ENCODE results near the gene SYS1. TPM values are rescaled to one million over a fixed set of nuclear protein-coding genes. Genes with fewer than 3 reads are reported as not detected.
"Not testable (repeated sequence)": the region's sequence is repeated elsewhere in the genome, so short reads cannot be mapped to it uniquely, and the experiment has no call there.

Gene SYS1
- total RNA-seq, 1 donor: 31.2 TPM

DNA sequence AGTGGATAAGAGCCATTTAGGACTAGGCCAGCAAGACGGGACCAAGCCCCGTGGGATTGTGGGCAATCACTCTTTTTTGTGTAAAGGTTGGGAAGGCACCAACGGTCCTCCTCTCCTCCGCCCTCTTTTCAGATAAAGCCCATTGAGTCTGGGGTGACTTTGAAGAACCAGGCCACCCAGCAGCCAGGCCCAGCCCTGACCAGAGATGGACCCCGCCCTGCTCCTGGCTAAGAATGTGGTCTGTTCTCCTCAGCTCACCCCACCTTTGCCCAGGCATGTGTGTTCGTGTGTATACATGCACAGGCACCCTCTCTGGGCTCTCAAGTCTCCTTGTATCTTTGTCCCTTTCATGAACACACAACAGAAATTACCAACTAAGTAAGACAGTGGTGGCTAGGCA, 23.9 kb upstream of the SYS1 start:
- DNase-seq (ENCODE audit: low read depth in 2 of 3, low spot score in 2 of 3): no peak

DNA sequence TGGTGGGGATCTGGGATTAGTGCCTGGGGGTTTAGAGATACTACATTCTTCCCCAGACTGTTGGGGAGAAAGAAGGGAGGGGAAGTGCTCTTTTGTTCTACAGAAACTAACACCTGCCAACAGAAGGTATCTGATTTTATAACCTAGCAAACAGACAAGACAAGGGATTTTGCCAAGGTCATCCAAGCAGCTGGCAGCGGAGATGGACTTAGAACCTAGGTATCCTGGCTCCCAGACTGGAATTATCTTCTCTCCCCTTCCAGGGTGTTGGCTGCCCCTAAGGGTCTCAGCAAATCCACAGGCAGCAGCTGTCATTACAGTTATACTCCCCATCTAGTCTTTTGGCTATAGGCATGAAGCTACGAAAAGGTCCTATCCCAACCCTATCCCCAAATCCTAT, 23.2 kb upstream of the SYS1 start:
- no peak for DNase-seq (ENCODE audit: low read depth in 2 of 3, low spot score in 2 of 3)

DNA sequence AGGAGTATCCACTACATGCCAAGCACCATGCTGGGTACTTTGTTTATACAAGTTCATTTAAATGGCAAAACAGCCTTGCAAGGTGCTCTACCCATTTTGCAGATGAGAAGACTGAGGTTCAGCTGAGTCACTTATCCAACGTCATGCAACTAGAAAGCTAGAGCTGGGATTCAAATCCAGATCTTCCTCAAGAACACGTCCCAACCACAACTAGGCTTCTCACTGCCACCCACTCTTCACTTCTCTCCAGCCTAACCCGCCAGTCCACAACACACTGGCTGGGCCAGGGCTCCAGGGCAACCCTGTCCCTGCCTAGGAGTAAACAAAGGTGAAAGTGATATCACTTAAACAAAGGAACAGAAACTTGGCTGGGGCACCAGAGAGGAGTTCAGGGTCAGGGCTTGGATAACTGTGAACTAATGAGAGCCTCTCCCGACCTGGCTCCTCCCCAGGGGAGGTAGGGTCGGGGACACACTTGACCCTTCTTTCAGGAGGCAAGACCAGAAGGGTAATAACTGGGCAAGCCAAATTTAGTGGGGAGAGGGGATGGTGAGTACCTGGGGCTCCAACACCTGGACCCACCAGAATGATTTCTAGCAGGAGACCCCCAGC, 22.6 kb upstream of the SYS1 start:
- DNase-seq (ENCODE audit: low read depth in 2 of 3, low spot score in 2 of 3): no peak

DNA sequence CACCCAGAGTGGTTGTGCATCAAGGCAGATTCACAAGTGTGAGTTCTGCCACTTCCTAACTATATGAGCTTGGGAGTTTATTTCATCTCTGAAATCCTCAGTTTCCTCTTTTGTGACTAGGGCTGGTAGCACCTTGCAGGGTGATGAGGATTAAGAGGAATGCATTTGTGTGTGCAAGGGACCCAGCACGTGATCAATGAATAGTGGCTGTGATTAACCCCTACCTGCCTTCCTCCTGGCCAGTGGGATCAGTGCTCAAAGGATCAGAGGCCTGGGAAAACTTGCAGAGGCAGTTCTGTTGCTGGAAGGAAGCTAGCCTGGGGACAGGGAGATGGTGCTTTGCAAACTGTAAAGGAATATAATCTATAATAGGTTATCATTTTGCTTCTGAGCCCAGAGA, 22.0 kb upstream of the SYS1 start:
- DNase-seq (ENCODE audit: low read depth in 2 of 3, low spot score in 2 of 3): no peak

DNA sequence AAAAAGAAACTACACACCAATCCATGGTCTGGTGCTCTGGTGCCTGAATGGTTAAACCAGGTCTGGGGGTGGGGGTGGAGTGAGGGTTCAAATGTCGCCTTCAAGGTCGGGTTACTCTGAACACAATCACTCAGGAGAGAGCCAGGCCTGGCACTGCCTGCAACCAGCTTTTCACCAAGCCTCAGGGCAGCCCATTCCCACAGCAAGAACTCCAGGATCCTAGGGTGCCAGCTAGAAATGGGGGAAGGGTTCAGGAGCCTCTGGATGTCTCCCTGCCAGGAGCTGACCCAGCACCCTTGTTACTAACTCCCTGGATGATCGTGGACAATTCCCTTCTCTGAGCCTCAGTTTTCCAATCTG, 21.4 kb upstream of the SYS1 start:
- DNase-seq (ENCODE audit: low read depth in 2 of 3, low spot score in 2 of 3): no peak

DNA sequence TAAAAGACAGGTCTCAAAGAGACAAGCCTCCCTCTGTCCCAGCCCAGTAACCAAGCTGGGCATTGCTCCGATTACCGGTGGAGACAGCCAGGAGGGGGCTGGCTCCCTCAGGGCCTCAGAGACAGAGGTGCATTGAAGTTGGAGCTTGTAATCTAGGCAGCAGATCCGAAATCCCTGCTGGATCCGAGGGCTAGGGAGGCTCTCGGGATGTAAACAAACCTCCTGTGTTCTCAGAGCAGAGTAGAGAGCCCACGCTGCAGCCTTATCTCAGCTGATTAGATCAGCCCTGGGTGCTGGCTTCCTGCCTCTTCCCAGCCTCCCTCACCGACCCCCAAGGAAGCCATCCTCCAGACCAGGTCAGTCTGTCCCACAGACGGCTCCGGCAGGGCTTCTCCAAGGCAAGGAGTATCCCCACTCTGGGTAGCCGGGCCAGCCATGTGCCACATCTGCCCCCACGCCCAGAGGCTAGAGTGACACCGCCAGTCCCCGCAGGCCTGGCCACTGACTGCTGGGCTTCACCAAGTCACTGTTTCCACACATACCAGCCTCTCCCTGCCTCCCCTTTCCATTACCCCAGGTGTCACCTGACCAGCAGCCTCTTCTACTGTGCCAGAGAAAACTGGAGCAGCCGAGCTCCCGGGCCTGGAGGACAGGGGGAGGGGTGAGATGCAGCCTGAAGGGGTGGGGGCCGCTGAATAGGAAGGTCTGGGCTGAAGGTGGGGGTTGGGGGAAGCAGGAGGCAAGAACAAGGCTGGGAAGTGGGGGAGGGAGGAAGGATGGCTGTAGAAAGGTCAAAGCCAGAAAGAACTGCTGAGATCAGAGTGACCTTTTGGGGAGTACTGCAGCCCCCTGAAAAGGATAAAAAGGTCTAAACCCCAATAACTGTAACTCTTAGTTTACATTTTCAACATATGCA, 20.8 kb upstream of the SYS1 start:
- no peak for DNase-seq (ENCODE audit: low read depth in 2 of 3, low spot score in 2 of 3)

DNA sequence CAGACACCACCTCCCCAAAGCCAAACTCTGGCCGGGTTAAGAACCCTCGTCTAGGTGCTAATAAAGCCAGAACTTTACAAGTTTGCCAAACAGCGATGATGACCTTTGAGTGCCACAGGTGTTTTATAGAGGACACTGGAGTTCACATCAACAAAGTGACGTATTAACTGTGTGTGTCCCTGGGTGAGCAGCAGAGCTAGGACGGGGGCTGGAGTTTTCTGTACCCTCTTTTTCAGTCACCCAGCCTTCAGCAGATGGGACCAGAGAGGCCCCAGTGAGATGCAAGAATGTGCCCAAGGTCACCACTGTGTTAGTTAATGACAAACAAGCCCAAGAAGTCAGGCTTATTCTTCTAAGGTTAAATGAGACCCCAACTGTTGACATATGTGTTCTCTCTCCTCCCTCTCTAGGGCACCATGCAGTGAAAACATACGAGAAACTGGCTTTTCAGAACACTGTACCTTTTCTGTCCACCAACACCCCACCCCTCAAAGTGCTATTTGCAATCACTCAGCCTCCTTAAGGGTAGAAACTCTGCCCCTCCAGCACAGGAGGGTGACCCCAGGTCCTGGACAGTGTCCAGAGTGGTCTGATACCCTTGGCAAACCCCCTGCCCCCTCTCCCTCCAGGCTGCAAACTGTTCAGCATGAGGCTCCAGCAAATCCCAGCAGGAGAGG, 20.0 kb upstream of the SYS1 start:
- no peak for DNase-seq (ENCODE audit: low read depth in 2 of 3, low spot score in 2 of 3)

DNA sequence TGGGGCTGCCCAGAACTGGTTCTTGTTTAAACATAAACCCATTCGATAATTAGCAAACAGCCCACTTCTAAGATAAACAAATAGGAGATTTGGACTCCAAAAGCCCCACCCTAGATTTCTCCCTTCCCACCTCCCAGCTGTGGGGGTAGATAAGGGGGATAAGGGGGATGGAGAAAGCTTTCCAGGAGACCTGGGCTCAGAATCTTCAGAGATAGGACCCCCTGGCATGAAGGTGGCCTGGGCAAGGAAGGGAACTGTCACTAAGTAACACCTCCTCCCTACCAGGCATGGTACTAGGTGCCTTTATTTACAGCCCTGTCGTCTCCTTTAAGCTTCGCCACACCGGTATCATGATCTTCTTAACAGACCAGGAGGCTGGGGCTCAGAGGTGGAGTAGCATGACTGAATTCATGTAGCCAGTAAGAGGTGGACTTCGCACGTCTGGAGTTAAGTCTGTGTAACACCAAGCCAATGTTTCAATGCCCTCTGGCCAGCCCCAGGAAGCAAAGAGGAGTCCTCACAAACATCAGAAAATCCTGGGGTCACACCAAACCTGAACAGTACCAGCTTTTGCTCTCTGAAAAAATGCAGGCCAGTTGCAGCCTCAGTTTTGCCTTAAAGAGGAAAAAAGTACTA, 19.3 kb upstream of the SYS1 start:
- no peak for DNase-seq (ENCODE audit: low read depth in 2 of 3, low spot score in 2 of 3)

DNA sequence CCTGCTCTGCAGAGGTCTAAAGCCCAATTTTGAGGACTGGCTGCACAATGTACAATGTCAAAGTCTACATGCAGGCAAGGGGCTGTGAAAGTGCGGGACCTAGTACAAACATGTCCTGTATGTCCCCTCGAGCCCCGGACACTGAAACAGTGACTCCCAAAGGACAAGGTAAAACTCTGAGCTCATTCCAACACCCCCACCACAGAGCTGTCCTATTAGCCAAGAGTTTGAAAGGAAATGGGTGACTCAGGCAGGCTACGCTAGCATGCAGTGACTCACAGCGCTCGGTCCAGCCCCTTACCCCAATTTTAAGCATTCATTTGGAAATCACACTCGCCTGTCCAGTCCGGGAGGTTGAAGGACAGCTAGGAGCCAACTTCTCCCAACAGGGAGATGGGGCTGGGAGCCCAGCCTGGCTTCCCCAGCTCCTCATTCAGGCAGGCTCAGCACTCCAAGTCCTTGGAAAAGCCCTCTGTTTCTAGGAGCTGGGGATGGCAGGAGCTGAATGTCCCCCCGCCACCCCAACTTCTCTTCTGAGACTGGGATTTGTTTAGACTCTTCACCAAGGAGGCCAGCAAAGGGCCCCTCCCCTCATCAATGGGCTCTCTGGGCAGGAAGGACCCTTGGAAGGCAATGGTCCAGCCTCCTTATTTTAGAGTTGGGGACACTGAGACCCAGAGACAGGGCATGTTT, 18.6 kb upstream of the SYS1 start:
- peak in 1 of 3 donors; percentile 36 for DNase-seq (ENCODE audit: low read depth in 2 of 3, low spot score in 2 of 3)

DNA sequence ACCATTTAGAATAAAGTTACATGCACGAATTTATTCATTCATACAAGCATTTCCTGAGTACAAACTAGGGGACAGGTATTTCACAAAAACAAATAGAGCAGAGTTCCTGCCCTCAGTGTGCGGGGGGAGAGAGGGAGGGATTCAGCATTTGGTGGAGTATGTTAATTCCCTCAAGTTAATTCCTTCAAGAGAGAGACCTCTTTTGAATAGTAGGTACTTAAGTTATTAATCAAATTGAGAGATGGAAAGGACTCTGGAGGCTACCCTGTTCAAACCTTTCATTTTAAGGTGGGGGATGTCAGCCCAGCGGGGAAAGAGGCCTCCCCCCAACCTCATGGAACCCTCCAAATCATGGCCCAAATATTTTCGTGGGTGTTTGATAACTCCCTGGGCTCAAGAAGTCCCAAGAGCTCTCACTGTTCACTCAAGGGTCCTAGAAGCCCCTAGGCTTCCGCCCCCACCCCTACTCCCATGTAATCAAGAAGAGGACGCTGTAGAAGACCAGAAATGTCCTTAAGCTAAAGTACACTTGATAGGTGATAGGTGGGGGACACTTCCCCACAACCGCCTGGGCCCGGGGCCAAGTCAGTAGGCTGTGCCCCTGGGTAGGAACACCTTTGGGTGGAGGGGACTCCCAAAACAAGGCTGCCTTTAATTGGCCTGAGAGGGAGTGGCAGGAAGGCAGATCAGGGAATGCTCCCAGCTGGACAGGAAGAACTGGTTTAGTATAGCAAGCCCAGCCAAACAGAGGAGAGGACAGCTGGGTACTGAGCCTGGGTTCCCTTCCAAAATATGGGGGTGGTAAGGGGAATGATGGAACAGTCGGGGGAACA, 17.6 kb upstream of the SYS1 start:
- no peak for DNase-seq (ENCODE audit: low read depth in 2 of 3, low spot score in 2 of 3)

DNA sequence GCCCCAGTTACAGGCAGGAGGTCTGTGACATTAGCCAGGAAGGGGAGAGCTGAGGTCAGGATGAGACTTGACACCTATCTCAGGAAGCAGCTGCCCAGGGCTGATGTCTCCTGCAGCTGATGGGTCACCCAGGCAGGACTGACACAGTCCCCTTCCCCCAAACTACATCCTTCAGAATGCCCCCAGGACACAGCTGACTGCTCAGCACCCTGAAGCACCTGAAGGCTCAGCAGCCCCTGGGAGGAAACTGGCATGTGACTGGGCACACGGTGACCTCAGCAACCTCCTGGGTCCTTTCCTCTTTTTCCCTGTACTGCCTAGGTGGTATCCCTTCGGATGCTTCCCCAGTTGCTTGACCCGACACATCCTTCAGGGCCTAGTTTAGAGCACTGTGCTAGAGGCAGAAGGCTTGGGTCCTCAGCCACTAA, 16.7 kb upstream of the SYS1 start:
- DNase-seq (ENCODE audit: low read depth in 2 of 3, low spot score in 2 of 3): peak in 2 of 3 donors; percentile 67 to 88

DNA sequence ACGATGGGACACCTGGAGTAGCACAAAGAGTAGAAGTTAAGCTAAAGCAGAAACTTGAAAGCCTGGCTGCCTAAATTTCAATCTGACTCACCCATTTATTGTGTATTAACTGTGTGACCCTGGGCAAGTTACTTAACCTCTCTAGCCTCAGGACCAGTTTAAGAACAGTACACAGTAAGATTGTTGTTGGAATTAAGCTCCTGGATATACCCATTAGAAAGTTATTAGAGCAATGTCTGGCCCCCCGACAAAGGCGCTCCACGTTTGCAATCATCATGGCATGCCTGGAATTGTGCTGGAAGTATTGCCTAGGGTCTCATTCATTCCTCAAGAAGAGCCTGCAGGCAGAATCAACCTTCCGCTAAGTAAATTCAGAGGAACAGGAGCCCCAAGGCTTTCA, 16.1 kb upstream of the SYS1 start:
- DNase-seq (ENCODE audit: low read depth in 2 of 3, low spot score in 2 of 3): no peak

DNA sequence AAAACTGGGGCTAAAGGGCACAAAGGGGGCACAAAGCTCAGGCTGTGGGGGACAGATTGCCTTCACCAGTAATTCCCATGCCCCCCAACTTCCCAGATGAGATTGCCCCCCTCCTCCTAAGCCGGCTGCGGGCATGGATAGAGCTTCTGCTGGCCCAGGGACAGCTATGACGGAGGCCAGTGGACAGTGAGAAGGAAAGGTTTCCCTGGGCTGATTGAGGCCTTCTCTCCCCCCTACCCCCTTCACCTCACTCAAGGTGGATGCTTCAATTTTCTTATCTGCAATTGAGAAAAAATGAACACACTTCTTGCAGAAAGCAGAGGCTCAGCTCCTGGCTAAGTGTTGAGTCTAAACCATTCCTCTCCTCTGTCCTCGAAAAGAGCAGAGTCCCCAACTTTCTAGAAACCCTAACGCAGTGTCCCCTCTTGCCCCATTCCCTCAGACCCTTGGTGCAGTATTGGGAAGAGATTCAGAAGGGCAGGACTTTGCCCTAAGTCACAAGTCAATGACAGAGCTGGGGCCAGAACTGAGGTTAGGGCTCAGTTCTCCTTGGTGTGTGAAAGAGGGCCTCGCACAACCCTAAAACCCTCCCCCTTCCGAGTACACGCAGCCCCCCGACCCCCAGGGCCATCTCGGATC, 15.5 kb upstream of the SYS1 start:
- no peak for DNase-seq (ENCODE audit: low read depth in 2 of 3, low spot score in 2 of 3)

DNA sequence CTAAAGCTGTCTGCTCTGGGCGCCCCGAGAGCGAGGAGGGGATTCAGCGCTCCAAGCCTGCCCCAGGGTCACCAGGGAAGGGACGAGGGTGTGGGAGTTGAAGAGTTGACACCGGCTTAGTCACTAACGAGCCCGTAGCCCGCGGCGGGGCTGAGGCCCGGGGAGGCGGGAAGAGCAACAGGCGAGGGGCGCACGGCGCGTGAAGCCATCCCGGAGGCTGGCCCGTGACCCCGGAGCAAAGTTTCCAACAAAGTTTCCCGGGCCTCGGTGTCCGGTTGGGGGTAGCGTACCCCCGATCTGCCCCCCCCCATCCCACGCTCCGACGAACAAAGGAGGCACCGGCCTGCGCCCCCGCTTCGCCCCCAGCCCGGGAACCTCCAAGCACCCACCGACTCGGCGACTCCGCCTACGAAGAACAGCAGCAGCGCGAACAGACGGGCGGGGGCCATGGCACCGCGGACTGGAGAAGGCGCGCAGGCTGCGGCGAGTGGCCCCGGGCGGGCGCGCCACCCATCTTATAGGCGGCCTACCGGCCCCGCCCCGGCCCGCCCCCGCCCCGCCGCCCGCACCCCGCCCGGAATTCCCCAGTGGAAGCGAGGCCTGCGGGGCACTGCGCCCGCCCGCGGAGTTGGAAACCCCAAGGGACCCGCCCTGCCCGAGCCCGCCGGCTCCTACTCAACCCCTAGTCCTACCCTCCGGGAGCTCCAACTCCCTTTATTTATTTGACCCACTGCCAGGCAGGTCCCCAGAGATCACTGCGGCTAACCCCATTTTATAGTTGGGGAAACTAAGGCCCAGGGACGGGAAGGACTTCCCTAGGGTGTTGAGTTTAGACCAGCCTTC, 14.8 kb upstream of the SYS1 start, which contains the start of gene SDC4:
TSS of gene SDC4 (minus strand) at position 489 of the 843 bp plus-strand sequence. CDS start at position 449, 40 bp downstream.
- DNase-seq (ENCODE audit: low read depth in 2 of 3, low spot score in 2 of 3): peak in 2 of 3 donors; percentile 36 to 39

DNA sequence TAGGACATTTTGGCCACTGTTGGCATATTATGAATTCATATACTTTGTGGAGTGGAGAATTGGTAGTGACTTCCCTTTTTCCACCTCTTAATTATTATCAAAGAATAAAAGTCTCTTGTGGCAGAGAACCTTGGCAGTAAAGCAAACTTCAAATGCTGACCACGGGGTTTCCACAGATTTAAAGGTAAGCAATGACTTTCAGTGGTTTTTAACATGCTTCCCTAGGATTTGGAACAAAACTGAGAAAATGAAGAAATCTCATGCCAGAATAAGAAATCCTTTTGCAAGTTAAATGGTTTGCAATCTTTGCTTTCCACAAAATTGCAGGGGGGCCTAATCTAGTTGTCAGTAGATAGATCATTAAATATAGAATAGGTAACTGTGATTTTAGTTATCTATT, 12.7 kb upstream of the SYS1 start:
- DNase-seq (ENCODE audit: low read depth in 2 of 3, low spot score in 2 of 3): no peak

DNA sequence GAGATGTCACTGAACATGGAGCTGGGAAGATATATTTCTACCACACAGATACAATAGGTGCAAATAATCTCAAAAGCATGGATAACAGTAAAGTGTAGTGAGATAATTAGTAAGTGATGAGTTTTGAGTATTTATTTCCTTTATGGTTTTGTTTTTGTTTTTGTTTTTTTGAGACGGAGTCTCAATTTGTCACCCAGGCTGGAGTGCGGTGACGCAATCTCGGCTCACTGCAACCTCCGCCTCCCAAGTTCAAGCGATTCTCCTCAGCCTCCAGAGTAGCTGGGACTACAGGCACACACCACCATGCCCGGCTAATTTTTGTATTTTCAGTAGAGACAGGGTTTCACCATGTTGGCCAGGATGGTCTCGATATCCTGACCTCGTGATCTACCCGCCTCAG, 12.2 kb upstream of the SYS1 start:
- DNase-seq (ENCODE audit: low read depth in 2 of 3, low spot score in 2 of 3): not testable (repeated sequence)

DNA sequence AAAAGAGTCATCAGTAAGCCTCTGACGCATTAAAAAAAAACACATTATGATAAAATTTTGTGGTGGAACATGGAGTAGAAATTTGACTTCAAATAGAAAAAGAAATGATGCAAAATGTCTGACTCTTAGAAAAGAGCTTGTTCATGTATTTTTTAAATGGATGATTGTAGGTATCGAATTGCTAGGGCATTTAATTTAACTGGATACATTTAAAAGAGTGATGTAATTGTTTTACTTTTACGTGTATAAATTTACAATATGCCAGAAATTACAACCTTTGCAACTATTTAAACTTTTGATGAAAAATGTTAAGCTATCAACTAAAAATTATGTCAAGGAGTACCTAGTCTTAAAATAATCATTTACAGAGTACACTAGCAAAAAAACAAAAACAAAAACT, 10.2 kb upstream of the SYS1 start:
- no peak for DNase-seq (ENCODE audit: low read depth in 2 of 3, low spot score in 2 of 3)

DNA sequence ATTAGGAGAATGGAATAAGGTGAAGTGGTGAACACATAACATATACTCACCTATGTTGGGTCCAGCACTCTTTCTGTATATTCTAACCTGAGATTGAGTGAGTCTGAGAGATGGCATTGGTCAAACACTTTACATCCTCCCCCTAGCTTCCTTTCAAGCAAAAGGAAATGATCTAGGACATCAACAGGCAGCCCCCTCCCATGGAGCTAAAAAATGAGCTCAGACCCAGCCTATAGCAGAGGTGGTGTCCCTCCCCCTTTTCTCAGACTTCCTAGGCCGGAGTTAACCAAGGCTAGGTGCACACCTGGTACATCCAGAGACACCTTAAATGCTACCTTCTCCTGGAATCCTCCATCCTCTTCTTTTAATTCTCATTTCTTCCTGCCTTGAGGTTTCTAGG, 9.2 kb upstream of the SYS1 start:
- DNase-seq (ENCODE audit: low read depth in 2 of 3, low spot score in 2 of 3): no peak

All from hematopoietic multipotent progenitor cell (in vitro differentiated cells).